Suprapubic skin (tissue), 4 donors: ENCODE results near the gene TAOK2.

Source experiments
- EP300 ChIP-seq: sonication (generic); formaldehyde crosslinking; IDR thresholded peaks from one replicate; pipeline ENCODE4 v1.6.1; 2017; ENCODE audit warnings: antibody characterized with exemption
- POLR2A ChIP-seq, 2 donors: fragments of 450-650 bp; IDR thresholded peaks; one replicate each; pipeline ENCODE4 v1.6.1; 2017; ENCODE audit warnings: antibody characterized with exemption in 2 of 2, mild to moderate bottlenecking in 2 of 2, moderate library complexity in 2 of 2
- POLR2AphosphoS5 ChIP-seq, 3 donors: sonication (generic); formaldehyde crosslinking; IDR thresholded peaks; one replicate each; pipeline ENCODE4 v1.6.1; 2017; ENCODE audit warnings: antibody characterized with exemption in 3 of 3
- TF ChIP-seq, protein P1 (sequence below), 2 donors: fragments of 200-600 bp in 1 of 2; fragments of 450-650 bp in 1 of 2; sonication (generic) in 1 of 2; IDR thresholded peaks; one replicate each; pipeline ENCODE4 v1.5.1; 2016 to 2019; ENCODE audit warnings: antibody characterized with exemption in 2 of 2, mild to moderate bottlenecking in 1 of 2, moderate library complexity in 1 of 2

DNA sequence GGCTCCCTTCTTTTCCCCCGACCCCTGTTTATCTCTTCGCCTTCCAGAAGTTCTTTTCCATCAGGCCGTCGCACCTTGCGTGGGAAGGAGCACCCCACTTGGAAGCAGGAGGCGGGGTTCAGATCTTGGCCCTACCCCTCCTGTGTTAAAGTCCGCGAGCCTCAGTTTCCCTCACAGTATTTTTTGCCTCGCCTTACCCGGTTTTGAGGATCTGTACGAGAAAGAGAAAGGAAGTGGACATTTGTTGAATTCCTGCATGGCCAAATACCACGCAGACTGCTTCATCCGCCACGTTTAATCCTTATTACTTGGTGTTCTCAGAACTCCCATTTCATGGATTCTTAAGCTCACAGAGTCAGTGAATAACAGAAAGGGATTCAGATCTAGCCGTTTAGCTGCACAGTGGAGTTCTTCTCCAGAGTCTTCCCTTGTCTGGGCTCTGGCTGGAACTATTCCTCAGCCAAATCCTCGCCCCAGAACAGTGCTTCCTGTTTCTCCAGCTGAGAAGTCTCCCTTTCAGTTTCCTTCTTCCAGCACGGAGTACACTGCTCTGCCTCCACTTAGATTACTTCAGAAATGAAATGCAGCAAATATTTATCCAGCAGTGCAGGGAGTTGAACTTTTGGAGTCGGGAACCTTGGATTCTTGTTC is 11.2 kb upstream of the TAOK2 start:
- TF ChIP-seq, protein P1, sequence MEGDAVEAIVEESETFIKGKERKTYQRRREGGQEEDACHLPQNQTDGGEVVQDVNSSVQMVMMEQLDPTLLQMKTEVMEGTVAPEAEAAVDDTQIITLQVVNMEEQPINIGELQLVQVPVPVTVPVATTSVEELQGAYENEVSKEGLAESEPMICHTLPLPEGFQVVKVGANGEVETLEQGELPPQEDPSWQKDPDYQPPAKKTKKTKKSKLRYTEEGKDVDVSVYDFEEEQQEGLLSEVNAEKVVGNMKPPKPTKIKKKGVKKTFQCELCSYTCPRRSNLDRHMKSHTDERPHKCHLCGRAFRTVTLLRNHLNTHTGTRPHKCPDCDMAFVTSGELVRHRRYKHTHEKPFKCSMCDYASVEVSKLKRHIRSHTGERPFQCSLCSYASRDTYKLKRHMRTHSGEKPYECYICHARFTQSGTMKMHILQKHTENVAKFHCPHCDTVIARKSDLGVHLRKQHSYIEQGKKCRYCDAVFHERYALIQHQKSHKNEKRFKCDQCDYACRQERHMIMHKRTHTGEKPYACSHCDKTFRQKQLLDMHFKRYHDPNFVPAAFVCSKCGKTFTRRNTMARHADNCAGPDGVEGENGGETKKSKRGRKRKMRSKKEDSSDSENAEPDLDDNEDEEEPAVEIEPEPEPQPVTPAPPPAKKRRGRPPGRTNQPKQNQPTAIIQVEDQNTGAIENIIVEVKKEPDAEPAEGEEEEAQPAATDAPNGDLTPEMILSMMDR (IDR thresholded peaks at IDR 0.05): no peak
- no peak for TF ChIP-seq POLR2A (IDR thresholded peaks at IDR 0.05)
- TF ChIP-seq EP300: no peak
- TF ChIP-seq POLR2AphosphoS5 (IDR thresholded peaks at IDR 0.05): no peak
